Left forelimb (tissue), 1 donor: ENCODE data around the gene MEX3D.

ENCODE experiments used
- DNase-seq: peaks from one replicate; pipeline ENCODE4 v3.0.0-alpha.2; 2018; ENCODE audit warnings: low spot score

MEX3D gene

DNA sequence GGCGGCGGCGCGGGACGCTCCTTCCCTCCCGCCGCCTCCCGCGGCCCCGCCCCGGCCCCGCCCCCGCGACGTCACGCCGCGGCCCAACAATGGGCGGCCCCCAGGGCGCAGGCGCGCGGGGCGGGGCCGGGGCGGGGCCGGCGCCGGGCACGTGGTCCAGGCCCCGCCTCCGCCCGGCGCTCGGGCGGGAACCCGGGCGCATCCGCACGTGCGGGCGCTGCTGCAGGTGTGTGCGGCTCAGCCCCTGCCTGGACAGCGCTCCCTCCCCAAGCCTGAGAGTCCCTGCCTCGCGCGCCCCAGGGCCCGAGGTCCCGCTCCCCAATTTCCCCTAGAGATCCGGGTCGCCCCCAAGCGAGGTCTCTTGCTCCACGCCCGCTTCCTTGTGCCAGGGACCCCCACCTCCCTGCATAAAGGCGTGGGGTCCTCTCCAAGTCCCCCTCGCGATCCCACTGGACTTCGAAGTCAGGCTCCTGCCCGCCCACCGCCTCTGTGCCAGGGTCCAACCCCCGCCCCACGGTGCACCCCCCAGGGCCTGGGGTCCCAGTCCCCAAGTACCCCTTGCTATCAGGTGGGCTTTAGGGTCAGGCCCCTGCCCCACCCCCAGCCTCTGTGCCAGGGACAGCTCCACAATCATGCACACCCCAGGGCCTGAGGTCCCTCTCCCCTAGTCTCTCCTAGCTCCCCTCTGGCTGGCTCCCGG is at the start of gene MEX3D:
Gene MEX3D, minus strand, starts transcription at position 6 of the 700 bp plus-strand sequence. CDS start 267 bp downstream, outside the sequence.
- DNase-seq = peak; percentile 80

DNA sequence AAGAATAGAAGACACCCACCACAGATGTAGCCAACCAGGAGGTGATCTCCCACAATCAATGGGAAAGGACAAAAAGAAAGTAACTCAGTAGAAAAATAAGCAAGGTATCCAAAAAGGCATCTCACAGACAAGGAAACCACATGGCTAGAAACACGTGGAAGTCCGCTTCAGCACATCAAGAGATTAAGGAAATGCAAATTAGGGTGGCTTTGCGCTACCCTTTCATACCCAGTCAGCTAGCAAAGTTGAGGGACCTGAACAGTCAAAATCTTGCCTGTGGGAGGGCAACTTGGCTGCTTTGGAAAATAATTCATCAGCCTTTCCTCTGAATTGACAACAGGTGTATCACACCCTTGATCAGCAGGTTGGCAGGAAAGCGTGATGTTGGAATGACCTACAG is 48.8 kb upstream of the MEX3D start:
- no peak for DNase-seq

DNA sequence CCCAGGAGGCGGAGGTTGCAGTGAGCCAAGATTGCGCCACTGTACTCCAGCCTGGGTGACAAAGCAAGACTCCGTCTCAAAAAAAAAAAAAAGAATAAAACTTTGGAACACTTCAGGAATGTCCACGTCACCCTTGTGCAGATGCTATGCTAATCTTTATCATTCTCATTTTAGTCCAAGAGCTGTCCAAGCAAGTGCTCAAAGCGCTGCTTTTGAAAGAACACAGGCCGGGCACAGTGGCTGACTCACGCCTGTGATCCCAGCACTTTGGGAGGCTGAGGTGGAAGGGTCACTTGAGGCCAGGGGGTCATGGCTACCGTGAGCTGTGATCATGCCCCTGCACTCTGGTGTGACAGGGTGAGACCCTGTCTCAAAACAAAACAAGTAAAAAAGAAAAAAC is 48.3 kb upstream of the MEX3D start:
- no peak for DNase-seq

DNA sequence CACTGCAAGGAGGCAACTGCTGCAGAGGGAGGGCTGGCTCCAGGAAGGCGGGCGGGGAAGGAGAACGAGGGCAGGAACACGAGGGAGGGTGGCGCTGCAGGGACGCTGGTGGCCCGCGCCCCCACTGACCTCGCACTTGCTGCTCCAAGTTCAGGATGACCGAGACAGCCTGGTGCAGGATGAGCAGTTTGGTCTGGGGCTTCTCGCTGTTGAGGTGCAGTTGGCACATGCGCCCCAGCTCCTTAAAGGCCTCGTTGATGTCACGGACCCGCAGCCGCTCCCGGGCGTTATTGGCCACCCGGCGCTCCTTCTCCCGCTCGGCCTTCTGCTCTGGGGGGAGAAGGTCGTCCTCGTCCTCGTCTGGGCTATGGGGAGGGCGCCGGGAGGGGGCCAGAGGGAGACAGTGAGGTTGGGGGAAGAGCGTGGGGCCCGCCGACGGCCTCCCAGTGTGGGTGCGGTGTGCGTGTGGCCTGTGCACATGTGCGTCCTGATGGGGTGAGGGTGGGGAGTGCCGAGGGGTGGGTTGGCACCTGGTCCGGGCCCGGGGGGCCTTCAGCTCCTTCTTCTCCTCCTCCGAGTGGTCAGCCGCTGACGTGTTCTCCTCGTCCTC is 47.1 kb upstream of the MEX3D start:
- DNase-seq = no peak

DNA sequence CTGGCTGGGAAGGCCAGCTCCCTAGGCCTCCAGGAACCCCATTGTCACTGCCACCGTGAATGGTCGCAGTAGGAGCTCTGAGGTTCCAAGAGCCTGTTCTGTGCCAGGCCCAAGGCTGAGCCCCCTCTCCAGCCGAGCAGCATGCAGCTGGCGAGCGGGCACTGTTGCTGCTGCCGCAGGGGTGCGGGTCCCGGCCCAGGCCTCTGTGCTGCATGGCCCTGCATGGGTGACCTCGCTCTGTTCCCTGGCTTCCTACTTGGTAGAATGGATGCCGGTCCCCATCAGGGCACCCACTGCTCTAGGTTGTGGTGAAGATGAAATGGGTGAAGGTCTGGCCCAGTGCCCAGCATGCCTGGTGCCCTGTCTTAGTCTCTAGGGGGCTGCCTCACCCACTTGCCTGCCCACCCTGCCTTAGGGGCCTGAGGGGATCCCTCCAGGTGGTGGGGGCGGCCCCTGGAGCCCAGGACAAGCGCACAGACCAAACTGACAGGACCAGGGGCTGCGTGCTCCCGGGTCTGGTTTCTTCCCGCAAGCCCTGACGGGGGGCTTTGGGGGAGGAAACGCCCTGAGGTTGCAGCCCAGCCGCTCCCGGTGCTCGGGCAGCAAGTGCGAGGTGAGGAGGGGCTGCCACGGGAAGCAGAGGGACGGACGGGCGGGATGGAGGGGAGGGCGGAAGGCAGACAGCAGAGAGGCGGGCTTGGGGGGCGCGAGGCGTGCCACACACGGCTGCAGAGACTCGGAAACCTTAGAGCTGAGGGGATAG is 45.9 kb upstream of the MEX3D start:
- DNase-seq = no peak

DNA sequence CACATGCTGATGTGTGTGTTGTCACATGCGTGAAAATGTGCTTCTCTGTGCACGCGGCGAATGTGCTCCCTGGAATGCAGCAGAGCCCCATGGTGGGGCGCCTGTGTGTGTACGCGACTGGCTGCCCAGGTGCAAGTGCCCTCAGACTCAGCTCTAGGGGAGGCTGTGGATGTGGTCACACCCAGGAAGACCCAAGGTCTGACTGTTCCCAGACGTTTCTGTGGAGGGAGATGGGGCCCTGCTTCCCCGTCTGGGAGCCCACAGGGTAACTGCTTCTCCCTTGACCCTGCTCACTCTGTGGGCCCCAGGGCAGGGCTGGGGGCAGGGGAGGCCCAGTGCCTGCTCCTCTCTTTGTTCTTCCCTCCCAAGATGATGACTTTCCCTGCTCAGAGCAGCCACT is 45.0 kb upstream of the MEX3D start:
- DNase-seq = no peak

DNA sequence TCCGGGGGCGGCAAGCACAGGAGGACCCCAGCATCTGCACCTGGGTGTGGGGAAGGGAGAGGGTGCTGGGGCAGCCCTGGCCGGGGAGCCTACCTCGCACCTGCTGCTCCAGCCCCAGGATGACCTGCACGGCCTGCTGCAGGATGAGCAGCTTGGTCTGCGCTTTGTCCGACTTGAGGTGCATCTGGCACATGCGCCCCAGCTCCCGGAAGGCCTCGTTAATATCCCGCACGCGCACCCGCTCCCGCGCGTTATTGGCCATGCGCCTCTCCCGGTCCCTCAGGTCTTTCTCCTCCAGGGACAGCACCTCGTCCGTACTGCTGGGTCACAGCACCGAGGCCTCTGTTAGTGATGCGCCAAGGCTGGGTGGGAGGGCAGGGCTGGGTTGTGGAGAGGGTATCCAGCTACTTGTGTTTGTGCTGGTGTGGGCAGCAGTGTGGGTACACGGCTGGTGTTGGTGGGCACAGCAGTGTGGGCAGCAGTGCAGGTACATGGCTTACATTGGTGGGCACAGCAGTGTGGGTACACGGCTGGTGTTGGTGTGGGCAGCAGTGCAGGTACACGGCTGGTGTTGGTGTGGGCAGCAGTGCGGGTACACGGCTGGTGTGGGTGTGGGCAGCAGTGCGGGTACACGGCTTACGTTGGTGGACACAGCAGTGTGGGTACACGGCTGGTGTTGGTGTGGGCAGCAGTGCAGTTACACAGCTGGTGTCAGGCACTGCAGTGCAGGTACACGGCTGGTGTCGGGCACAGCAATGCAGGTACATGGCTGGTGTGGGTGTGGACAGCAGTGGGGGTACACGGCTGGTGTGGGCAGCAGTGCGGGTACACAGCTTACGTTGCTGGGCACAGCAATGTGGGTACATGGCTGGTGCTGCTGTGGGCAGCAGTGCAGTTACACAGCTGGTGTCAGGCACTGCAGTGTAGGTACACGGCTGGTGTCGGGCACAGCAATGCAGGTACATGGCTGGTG is 44.3 kb upstream of the MEX3D start:
- no peak for DNase-seq

DNA sequence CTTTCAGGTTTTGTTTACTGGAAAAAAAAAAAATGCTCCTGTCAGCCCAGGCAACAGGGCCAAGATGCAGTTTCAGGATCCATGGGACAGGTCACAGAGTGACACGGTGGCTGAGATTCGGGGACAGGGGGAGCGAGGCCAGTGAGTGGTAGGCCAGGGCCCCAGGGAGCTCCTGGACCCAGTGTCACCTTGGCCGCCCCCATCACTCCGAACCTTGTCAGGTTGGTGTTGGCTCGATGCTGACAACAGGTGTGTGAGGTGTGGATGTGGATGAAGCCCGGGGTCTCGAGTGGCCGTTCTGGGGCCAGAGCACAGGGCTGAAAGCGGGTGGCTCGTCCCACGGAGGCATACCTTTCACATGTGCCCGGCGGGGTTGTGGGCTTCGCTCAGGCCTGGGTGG is 43.2 kb upstream of the MEX3D start:
- DNase-seq = no peak

DNA sequence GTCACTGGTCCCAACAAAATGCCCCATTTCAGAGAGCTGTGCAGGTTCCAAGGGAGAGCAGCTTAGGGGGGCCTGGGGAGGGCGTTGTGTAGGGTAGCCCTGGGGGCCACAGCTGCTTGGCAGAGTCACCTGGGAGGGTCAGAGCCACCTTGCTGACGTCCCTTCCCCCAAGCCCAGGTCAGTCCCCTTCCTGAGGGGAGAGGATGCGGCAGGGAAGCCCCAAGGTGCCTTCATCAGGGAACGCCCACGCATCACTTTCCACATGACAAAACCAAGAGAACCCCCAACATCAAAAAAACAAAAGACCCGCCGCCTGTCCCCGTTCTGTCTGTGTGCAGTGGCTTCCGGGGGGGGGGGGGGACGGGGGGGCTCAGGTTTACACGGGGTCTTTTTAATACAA is 42.5 kb upstream of the MEX3D start:
- no peak for DNase-seq

DNA sequence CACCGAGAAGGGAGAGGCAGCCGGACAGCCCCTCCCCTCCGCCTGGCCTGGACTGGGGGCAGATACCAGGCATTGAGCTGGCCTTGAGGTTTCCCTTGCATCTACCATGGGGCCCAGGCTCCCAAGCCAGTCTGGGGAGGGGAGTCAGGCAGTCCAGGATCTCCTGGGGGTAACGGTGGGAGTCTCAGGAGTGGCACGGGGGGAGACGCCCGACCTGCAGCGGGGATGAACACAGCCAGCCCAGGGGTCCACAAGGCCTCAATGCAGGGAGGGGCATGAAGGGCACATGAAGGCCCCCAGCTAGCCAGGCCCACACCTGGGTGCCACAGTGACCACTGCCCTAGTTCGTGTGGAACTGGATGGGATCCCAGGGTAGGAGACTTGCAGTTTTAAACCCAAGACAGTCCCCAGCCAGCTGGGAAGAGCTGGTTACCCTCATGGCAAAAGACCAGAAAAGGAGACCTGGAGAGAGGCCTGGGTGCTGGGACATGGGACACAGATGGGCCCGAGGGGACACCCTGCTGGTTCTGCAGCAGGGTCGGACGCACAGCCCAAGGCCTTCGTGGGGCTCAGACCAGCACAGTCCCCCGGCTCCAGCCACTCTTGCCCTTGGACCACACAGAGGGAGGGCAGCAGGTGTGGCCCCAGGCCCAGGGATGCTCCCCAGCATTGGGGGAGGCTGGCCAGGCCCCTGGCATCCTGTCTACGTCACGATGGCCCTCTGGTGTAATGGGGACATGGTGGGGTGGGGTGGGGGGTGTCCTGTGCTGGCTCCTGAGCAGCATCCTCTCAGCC is 41.8 kb upstream of the MEX3D start:
- DNase-seq = no peak

DNA sequence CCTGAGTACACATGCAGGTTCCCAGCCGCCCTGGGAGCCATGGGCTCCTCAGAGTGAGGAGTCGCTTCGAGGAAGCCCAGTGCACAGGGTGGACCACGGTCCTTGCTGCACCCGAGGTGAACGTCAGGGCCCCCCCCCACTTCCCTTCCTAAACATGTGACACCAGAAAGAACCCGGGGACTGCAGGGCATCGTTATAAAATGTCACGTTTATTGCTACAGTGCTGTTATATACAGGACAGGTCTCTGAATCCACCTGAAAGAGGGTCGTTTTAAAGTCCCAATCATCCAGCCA is 40.9 kb upstream of the MEX3D start:
- DNase-seq = no peak

DNA sequence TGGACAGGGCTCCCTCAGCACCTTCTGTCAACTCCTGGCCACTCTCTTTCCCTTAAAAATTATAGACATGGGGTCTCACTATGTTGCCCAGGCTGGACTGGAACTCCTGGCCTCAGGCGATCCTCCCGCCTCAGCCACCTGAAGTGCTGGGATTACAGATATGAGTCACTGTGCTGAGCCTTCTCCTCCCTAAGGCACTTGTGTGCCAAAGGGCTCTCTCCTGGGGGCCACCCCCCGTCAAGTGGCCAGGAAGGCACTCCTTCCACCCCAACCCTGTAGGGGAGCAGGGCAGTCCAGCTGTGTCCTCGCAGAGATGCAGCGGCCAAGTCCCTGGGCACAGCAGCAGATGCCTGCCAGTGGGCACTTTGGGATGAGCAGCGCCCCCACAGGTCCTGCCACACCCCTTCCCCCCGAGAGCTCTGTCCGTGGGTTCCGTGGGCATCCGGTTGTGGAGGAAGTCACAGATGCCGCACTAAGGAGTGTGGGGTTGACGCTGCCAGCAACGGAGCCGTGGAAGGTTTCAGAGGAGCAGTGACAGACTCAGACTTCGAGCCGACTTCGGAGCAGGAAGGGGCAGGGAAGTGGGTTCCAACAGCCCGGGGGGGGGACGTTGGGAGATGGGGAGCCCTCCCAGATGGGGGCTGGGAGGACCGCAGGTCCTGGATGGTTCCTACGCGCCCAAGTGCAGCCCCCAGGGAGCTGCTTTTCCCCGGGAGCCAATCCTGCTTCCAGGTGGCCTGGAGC is 40.4 kb upstream of the MEX3D start:
- DNase-seq = no peak

DNA sequence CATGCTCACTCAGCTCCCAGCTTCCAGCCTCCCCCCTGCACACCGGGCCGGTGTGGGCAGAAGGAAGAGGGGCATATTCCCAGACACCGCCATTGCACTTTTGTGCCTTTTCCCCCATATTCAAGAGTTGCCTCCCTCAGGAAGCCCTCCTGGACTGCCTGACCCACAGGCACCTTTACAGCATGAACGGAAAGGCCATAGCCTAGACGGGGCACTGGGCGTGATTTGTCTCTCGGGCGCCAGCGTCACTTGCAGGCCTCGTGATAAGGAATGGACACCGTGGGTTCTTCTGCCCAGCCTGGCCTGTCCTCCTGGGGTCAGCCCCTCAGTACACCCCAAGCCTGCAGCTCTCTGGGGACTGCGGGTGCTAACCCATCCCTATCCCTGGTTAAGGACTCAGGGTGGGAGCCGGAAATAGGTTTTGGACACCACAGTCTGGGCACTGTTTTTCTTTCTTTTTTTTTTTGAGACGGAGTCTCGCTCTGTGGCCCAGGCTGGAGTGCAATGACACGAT is 38.1 kb upstream of the MEX3D start:
- no peak for DNase-seq

DNA sequence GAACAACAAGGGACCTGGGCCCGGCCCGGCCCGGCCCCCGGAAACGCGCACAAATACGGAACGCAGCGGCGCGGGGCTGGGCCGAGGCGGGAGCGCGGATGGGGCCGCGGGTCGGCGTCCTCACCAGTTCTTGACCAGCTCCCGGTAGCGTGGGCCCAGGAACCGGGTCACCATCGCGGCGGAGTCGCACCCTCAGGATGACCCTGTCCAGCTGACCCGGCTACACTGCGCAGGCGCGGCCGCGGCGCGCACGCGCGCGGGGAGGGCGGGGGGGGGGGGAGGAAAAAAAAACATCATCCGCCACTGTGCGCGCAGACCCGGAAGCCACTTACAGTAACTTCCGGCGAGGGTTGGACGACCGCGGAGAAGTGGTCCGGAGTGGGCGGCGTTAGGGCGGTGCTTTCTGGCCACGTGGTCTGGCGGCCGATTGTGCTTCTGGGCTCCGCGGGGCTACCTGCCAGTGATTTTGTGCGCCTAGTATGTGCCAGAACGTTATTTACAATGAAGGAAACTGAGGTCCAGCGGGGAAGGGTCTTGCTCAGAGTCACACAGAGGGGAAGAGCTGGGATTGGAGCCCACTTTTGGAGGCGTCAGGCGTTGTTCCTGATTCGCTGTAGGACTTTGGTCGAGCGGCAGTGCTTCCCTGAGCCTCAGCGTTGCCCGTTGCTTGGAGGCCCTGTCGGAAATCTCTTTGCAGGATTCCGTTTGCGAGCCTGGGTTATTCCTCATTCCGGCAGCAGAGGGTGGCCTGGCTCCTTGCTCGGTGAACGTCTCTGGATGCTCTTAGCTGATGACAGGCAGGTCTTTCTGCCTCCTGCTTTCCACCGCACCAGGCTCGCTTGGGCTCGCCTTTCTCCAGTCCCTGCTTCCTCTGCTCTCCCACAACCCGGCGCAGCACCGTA is 37.4 kb upstream of the MEX3D start, which contains the start of gene UQCR11:
Gene UQCR11, minus strand, starts transcription at position 227 of the 902 bp plus-strand sequence. Its CDS starts 53 bp downstream, at position 174.
- DNase-seq = peak; percentile 97

DNA sequence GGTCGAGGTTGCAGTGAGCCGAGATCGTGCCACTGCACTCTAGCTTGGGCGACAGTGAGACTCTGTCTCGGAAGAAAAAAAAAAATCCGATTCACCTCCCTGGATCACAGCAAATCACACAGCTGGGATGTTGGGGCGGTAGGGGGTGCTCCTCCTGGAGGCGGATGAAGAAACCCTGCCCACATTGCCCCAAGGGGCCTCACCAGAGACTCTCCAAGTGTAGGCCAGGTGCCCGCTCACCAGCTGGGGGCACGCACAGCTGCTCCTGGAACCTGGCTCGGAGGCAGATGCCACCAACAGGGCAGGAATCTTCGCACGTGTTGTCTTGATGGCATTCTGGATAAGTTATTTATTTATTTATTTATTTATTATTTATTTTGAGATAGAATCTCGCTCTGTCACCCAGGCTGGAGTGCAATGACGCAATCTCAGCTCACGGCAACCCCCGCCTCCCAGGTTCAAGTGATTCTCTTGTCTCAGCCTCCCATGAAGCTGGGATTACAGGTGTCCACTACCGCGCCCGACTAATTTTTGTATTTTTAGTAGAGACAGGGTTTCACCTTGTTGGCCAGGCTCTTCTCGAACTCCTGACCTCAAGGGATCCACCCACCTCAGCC is 34.1 kb upstream of the MEX3D start:
- no peak for DNase-seq

DNA sequence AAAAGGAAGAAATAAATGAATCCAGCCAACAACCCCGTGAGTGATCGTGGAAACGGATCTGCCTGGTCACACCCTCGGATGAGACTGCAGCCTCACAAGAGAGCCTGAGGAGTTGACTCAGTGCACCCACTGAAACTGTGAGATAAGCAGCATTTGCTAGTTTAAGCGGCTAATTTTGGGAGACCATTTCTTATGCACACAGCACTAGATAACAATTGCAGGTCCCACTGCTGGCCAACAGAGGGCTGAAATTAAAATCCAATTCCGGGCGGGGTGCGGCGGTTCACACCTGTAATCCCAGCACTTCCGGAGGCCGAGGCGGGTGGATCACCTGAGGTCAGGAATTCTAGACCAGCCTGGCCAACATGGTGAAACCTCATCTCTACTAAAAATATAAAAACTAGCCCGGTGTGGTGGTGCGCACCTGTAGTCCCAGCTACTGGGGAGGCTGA is 33.5 kb upstream of the MEX3D start:
- no peak for DNase-seq

DNA sequence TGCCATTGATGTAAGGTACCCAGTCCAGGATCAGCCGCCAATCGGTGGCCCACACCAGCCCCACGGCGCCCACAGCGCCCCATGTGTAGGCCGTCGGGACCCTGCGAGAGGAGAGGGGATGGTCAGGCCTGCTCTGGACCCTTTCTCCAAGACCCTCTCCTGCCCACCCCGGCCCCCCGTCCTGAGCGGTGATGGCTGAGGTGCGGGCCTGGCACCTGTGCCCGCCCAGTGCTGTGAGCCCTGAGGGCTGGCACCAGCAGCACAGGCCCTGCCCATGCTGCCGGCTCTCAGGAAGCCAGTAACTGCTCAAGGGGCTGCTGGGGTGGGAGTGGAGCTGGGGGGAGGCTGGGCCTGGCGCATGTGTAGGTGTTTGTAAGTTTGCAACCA is 31.3 kb upstream of the MEX3D start:
- DNase-seq = no peak

DNA sequence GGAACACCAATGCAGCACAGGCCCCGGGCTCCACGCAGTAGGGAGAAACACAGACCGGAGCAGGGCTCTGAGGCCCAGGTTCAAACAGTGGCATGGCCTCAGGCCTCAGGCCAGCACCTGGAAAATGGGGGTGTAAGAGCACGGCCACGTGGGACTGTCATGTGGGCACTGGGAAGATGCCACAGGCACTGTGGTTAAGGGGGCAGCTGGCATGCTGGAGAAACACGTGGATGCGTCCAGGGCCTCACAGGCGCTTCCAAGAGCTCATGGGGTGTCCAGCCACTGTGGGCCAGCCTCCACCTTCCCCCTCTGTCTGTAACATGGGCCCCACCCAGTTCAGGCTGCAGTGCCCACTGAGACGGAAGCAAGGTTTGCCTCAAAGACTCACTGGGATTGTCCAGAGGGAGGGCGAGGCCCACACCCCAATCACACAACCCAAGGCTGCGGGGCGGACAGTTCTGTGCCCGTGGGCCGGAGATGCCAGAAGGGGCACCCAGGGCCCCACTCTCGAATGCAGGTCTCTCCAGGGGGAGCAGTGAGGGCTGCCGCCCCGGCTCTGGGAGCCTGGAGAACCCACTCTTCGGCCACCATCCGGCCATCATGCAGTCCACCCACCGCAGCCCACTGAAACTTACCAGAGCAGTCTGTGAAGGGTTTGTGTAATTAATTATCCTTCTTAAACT is 30.8 kb upstream of the MEX3D start:
- no peak for DNase-seq
